ENCODE data around the gene CMBL. TPM values are rescaled to one million over a fixed set of nuclear protein-coding genes. Genes with fewer than 3 reads are reported as not detected.
A peak's percentile ranks its signal among the peaks of the same experiment; 100 is the strongest.

The CMBL gene
- total RNA-seq, 4 donors from 2014 or later: 10.3 to 32.0 (median 23.4) TPM

DNA sequence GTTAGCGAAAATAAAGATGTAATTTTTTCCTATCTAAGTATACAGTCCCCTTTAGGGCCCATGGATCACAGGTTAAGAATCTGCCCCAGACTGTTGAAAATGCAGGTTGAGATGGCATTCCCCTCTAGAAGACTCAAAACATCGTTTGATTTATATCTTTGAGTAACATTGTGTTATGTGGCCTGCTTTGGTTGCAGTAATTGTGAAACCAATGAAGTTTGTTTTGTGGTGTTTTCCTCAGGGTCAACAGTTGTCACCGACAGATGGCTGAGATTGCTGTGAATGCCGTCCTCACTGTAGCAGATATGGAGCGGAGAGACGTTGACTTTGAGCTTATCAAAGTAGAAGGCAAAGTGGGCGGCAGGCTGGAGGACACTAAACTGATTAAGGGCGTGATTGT is 49.8 kb downstream of the CMBL start:
- H3K4me1 ChIP-seq: peaks cover 0 to 20% of the 10 kb centered on the region in 2 donors
- 79 to 82% methylated on average over 8 of the region's 8 CpGs for WGBS, 2 donors
- intact Hi-C loops (cut with DNase I): no loop called here
- TF ChIP-seq, protein P1, sequence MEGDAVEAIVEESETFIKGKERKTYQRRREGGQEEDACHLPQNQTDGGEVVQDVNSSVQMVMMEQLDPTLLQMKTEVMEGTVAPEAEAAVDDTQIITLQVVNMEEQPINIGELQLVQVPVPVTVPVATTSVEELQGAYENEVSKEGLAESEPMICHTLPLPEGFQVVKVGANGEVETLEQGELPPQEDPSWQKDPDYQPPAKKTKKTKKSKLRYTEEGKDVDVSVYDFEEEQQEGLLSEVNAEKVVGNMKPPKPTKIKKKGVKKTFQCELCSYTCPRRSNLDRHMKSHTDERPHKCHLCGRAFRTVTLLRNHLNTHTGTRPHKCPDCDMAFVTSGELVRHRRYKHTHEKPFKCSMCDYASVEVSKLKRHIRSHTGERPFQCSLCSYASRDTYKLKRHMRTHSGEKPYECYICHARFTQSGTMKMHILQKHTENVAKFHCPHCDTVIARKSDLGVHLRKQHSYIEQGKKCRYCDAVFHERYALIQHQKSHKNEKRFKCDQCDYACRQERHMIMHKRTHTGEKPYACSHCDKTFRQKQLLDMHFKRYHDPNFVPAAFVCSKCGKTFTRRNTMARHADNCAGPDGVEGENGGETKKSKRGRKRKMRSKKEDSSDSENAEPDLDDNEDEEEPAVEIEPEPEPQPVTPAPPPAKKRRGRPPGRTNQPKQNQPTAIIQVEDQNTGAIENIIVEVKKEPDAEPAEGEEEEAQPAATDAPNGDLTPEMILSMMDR (IDR thresholded peaks at IDR 0.05): no peak
- no peak for TF ChIP-seq POLR2A (IDR thresholded peaks at IDR 0.05)
- H3K4me3 ChIP-seq (replicated peaks in 1 of 3): no peak overlapping the region
- peaks cover 73 to 77% of the 10 kb centered on the region in 2 donors for H3K36me3 ChIP-seq
- no peaks in the 10 kb centered on the region for H3K9me3 ChIP-seq
- no peaks in the 10 kb centered on the region for H3K27me3 ChIP-seq
- no peak for DNase-seq
- no peak overlapping the region for H3K27ac ChIP-seq

DNA sequence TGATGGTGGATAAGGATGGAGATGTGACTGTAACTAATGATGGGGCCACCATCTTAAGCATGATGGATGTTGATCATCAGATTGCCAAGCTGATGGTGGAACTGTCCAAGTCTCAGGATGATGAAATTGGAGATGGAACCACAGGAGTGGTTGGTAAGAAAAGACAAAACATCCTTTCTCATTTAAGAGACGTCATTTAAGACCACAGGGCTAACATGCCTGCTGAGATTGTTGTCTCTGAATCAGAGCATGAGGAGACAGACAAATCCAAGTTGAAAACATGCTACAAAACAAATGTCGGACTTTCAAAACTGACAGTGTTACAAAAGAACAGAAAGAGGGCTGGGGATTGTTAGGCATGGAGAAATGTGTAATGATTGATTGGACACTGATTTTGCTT is 53.0 kb downstream of the CMBL start:
- Histone ChIP-seq H3K27me3 (no peaks in the 10 kb centered on the region), H3K27ac (no peak overlapping the region), H3K4me3 (replicated peaks in 1 of 3) (no peak overlapping the region), H3K36me3 (peaks cover 43 to 49% of the 10 kb centered on the region in 2 donors), H3K4me1 (peaks cover 12 to 16% of the 10 kb centered on the region in 2 donors), H3K9me3 (no peaks in the 10 kb centered on the region)
- DNase-seq: no peak
- intact Hi-C loops (cut with DNase I): no loop called here
- 37 to 43% methylated on average over 2 of the region's 2 CpGs for WGBS, 2 donors
- TF ChIP-seq, protein P1 (IDR thresholded peaks at IDR 0.05): no peak
- no peak for TF ChIP-seq POLR2A (IDR thresholded peaks at IDR 0.05)

DNA sequence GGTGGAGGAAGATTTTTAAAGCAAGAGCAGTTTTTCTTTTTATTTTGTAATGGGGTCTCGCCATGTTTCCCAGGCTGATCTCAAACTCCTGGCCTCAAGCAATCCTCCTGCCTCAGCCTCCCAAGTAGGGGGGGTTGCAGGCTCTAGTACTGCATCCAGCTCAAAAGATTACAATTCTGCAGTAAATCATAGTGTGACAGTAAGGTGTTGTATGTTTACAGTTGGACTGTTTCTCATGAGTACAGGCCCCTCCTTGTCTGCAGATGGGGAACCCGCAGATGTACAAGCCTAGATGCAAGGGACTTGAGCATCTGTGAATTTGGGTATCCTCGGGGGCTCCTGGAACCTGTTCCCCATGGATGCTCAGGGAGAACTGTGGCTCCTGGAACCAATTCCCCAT is 54.3 kb downstream of the CMBL start:
- no peak for DNase-seq
- Histone ChIP-seq H3K36me3 (peaks cover 30 to 36% of the 10 kb centered on the region in 2 donors), H3K27ac (no peak overlapping the region), H3K4me1 (peaks cover 18 to 23% of the 10 kb centered on the region in 2 donors), H3K27me3 (no peaks in the 10 kb centered on the region), H3K9me3 (no peaks in the 10 kb centered on the region), H3K4me3 (replicated peaks in 1 of 3) (no peak overlapping the region)
- WGBS, 2 donors: 95 to 100% methylated on average over 2 to 3 of the region's 3 CpGs
- TF ChIP-seq POLR2A (IDR thresholded peaks at IDR 0.05): no peak
- TF ChIP-seq, protein P1 (IDR thresholded peaks at IDR 0.05): no peak
- intact Hi-C loops (cut with DNase I): no loop called here

DNA sequence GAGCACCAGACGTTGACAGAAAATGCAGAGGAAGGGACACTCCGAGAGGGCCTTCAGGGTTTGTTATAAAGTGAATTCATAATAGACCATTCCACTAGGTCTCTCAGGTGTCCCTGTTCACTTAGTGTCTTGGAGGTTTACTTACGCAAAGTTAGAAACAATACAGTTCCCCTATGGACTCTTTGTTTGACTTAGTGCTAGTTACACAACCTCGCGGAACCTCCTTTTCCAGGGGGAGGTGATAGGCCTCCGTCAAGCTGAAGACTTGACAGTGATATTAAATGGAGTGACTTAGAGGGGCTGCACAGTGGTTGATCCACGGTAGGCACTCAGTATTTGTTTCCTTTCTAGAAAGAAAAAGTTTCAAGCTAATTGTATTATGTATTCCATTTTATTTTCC is 56.3 kb downstream of the CMBL start:
- no peak for DNase-seq
- Histone ChIP-seq H3K4me1 (peaks cover 26 to 35% of the 10 kb centered on the region in 2 donors), H3K4me3 (replicated peaks in 1 of 3) (peak overlapping the region in 2 of 3 donors; percentile 75 to 95), H3K27me3 (no peaks in the 10 kb centered on the region), H3K36me3 (peaks cover 12 to 17% of the 10 kb centered on the region in 2 donors), H3K9me3 (no peaks in the 10 kb centered on the region), H3K27ac (no peak overlapping the region)
- intact Hi-C loops (cut with DNase I): no loop called here
- 43 to 46% methylated on average over 7 of the region's 7 CpGs for WGBS, 2 donors
- TF ChIP-seq, protein P1 (IDR thresholded peaks at IDR 0.05): no peak
- no peak for TF ChIP-seq POLR2A (IDR thresholded peaks at IDR 0.05)

DNA sequence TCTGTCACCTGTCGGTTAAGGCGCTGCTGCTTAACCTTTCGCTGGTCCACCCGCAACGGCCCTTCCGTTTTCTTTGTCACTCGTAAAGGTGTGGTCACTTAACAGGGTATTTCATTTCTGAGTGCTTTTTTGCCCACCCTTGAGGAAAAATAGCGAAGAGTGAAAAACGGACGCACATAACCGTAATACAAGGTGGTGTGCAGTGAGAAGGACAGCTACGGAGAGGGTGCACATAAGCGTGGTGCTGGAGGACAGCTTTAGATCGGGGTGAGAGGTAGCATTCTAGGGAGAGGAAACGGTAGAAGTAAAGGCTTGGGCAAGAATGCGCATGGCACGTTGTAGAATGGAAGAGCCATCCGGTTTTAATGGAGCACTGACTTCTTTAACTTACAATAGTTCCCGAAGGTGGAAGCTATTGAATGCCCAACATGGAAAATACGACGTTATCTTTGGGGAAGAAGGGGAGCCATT is 56.9 kb downstream of the CMBL start:
- H3K9me3 ChIP-seq: no peaks in the 10 kb centered on the region
- DNase-seq: no peak
- TF ChIP-seq POLR2A (IDR thresholded peaks at IDR 0.05): no peak
- TF ChIP-seq, protein P1 (IDR thresholded peaks at IDR 0.05): no peak
- H3K36me3 ChIP-seq: peaks cover 6 to 12% of the 10 kb centered on the region in 2 donors
- WGBS, 2 donors: 1% methylated on average over 21 of the region's 21 CpGs
- H3K4me1 ChIP-seq: peaks cover 26 to 35% of the 10 kb centered on the region in 2 donors
- peak overlapping the region; percentile 75 to 95 (median 90) for H3K4me3 ChIP-seq (replicated peaks in 1 of 3)
- intact Hi-C loops (cut with DNase I): no loop called here
- no peaks in the 10 kb centered on the region for H3K27me3 ChIP-seq
- H3K27ac ChIP-seq: peak overlapping the region in 2 of 3 donors; percentile 94 to 98

Data from thyroid gland (tissue), 4 donors.